Measurements from ENCODE around the gene SGMS1.

The SGMS1 gene

GRCh38 chr10:50309342-50309741 lies 314.4 kb downstream of the SGMS1 start:
- no peak overlapping the region for H2AFZ ChIP-seq (ENCODE audit: low read length)
- no peaks in the 10 kb centered on the region for H3F3A ChIP-seq (ENCODE audit: insufficient read depth, low read length)
- no peaks in the 10 kb centered on the region for H3K9me2 ChIP-seq (ENCODE audit: low read depth, low read length)
- H3K9me3 ChIP-seq (ENCODE audit: low read length) = no peaks in the 10 kb centered on the region
- H3K9ac ChIP-seq (ENCODE audit: low read length) = no peak overlapping the region
- H3K36me3 ChIP-seq (ENCODE audit: insufficient read depth, low read length) = no peaks in the 10 kb centered on the region; the same call in 1 of the 2 replicates
- H3K4me2 ChIP-seq (ENCODE audit: low read length) = no peak overlapping the region
- H3K79me2 ChIP-seq (ENCODE audit: insufficient read depth, low read length) = no peaks in the 10 kb centered on the region
- no peak for TF ChIP-seq CTCF (IDR thresholded peaks at IDR 0.05; ENCODE audit: low read length)
- TF ChIP-seq EZH2 (IDR thresholded peaks at IDR 0.05; ENCODE audit: borderline replicate concordance, low read length) = no peak
- no peaks in the 10 kb centered on the region for H4K20me1 ChIP-seq (ENCODE audit: insufficient read depth, low read length)
- no peak overlapping the region for H3K4me3 ChIP-seq (ENCODE audit: low read depth, low read length, poor library complexity, severe bottlenecking)
- no peaks in the 10 kb centered on the region for H3K4me1 ChIP-seq (ENCODE audit: insufficient read depth, low read length, severe bottlenecking)
- no peak overlapping the region for H3K27ac ChIP-seq (ENCODE audit: low read depth, low read length, poor library complexity, severe bottlenecking)
- no peaks in the 10 kb centered on the region for H3K27me3 ChIP-seq (ENCODE audit: insufficient read depth, low read length)

- Histone ChIP-seq H3K4me2 (ENCODE audit: low read length) (no peak overlapping the region), H3K36me3 (ENCODE audit: insufficient read depth, low read length) (no peaks in the 10 kb centered on the region; the same call in 1 of the 2 replicates), H3K9me3 (ENCODE audit: low read length) (no peaks in the 10 kb centered on the region), H3K4me3 (ENCODE audit: low read depth, low read length, poor library complexity, severe bottlenecking) (no peak overlapping the region), H3F3A (ENCODE audit: insufficient read depth, low read length) (no peaks in the 10 kb centered on the region), H3K27ac (ENCODE audit: low read depth, low read length, poor library complexity, severe bottlenecking) (no peak overlapping the region), H3K4me1 (ENCODE audit: insufficient read depth, low read length, severe bottlenecking) (no peaks in the 10 kb centered on the region), H3K9ac (ENCODE audit: low read length) (no peak overlapping the region), H3K9me2 (ENCODE audit: low read depth, low read length) (no peaks in the 10 kb centered on the region), H3K27me3 (ENCODE audit: insufficient read depth, low read length) (no peaks in the 10 kb centered on the region), H2AFZ (ENCODE audit: low read length) (no peak overlapping the region), H4K20me1 (ENCODE audit: insufficient read depth, low read length) (no peaks in the 10 kb centered on the region), H3K79me2 (ENCODE audit: insufficient read depth, low read length) (no peaks in the 10 kb centered on the region)
- TF ChIP-seq CTCF (IDR thresholded peaks at IDR 0.05; ENCODE audit: low read length) (no peak), EZH2 (IDR thresholded peaks at IDR 0.05; ENCODE audit: borderline replicate concordance, low read length) (no peak)
Observed at GRCh38 chr10:50304660-50305059, 319.1 kb downstream of the SGMS1 start.

GRCh38 chr10:50299948-50300669 lies 323.6 kb downstream of the SGMS1 start:
- H3K9ac ChIP-seq (ENCODE audit: low read length) = no peak overlapping the region
- no peak overlapping the region for H3K4me3 ChIP-seq (ENCODE audit: low read depth, low read length, poor library complexity, severe bottlenecking)
- H2AFZ ChIP-seq (ENCODE audit: low read length) = no peak overlapping the region
- no peak overlapping the region for H3K4me2 ChIP-seq (ENCODE audit: low read length)
- no peaks in the 10 kb centered on the region for H4K20me1 ChIP-seq (ENCODE audit: insufficient read depth, low read length)
- no peaks in the 10 kb centered on the region for H3K27me3 ChIP-seq (ENCODE audit: insufficient read depth, low read length)
- no peaks in the 10 kb centered on the region for H3K9me3 ChIP-seq (ENCODE audit: low read length)
- no peak for TF ChIP-seq EZH2 (IDR thresholded peaks at IDR 0.05; ENCODE audit: borderline replicate concordance, low read length)
- no peak for TF ChIP-seq CTCF (IDR thresholded peaks at IDR 0.05; ENCODE audit: low read length)
- no peaks in the 10 kb centered on the region for H3F3A ChIP-seq (ENCODE audit: insufficient read depth, low read length)
- no peaks in the 10 kb centered on the region for H3K9me2 ChIP-seq (ENCODE audit: low read depth, low read length)
- no peak overlapping the region for H3K27ac ChIP-seq (ENCODE audit: low read depth, low read length, poor library complexity, severe bottlenecking)
- no peaks in the 10 kb centered on the region for H3K4me1 ChIP-seq (ENCODE audit: insufficient read depth, low read length, severe bottlenecking)
- no peaks in the 10 kb centered on the region for H3K79me2 ChIP-seq (ENCODE audit: insufficient read depth, low read length)
- H3K36me3 ChIP-seq (ENCODE audit: insufficient read depth, low read length) = no peaks in the 10 kb centered on the region

All from OCI-LY1 (cell line).